Measurements from ENCODE around the gene ZFAND2A.
"Not testable (repeated sequence)": the region's sequence is repeated elsewhere in the genome, so short reads cannot be mapped to it uniquely, and the experiment has no call there.

DNA sequence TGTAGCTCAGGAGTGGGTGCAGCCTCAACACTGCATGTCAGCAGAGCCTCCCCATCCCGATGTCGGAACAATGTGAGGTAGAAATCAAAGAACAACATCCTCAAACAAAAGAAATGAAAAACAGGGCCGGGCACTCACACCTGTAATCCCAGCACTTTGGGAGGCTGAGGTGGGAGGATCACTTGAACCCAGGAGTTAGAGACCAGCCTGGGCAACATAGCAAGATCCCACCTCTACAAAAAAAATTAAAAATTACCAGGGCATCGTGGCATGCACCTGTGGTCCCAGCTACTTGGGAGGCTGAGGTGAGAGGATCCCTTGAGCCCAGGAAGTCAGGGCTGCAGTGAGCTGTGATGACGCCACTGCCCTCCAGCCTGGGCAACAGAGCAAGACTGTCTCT is 17.0 kb downstream of the ZFAND2A start:
- TF ChIP-seq EZH2 (IDR thresholded peaks at IDR 0.05; ENCODE audit: low read length) = not testable (repeated sequence)
- TF ChIP-seq, protein P1, sequence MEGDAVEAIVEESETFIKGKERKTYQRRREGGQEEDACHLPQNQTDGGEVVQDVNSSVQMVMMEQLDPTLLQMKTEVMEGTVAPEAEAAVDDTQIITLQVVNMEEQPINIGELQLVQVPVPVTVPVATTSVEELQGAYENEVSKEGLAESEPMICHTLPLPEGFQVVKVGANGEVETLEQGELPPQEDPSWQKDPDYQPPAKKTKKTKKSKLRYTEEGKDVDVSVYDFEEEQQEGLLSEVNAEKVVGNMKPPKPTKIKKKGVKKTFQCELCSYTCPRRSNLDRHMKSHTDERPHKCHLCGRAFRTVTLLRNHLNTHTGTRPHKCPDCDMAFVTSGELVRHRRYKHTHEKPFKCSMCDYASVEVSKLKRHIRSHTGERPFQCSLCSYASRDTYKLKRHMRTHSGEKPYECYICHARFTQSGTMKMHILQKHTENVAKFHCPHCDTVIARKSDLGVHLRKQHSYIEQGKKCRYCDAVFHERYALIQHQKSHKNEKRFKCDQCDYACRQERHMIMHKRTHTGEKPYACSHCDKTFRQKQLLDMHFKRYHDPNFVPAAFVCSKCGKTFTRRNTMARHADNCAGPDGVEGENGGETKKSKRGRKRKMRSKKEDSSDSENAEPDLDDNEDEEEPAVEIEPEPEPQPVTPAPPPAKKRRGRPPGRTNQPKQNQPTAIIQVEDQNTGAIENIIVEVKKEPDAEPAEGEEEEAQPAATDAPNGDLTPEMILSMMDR (optimal IDR thresholded peaks at IDR 0.05 in 1 of 3, IDR thresholded peaks at IDR 0.05 in 1 of 3, conservative IDR thresholded peaks at IDR 0.05 in 1 of 3; ENCODE audit: extremely low read depth in 1 of 3, insufficient read depth in 2 of 3, low read length in 3 of 3) = not testable (repeated sequence)

Data from keratinocyte (primary cell).